LNCaP clone FGC (cell line): ENCODE data around the gene ATP13A3.
A peak's percentile ranks its signal among the peaks of the same experiment; 100 is the strongest.

Source experiments
- DNase-seq: peaks from one replicate; pipeline ENCODE4 v3.0.0-alpha.2; 2011; ENCODE audit warnings: low read depth
- H3K4me3 ChIP-seq: 2 replicates; pipeline ENCODE4 v1.5.1; 2011; ENCODE audit warnings: mild to moderate bottlenecking, low read depth, low read length, control low read depth
- CTCF ChIP-seq: IDR thresholded peaks from 2 replicates; pipeline ENCODE4 v1.5.1; 2012; ENCODE audit warnings: mild to moderate bottlenecking; ENCODE audit not compliant: control insufficient read depth, insufficient read depth; ENCODE audit errors: extremely low read depth

Gene ATP13A3

GRCh38 chr3:194489736-194490612 is 3.2 kb upstream of the ATP13A3 start:
- no peak overlapping the region for H3K4me3 ChIP-seq
- no peak for DNase-seq
- TF ChIP-seq CTCF: no peak

DNA sequence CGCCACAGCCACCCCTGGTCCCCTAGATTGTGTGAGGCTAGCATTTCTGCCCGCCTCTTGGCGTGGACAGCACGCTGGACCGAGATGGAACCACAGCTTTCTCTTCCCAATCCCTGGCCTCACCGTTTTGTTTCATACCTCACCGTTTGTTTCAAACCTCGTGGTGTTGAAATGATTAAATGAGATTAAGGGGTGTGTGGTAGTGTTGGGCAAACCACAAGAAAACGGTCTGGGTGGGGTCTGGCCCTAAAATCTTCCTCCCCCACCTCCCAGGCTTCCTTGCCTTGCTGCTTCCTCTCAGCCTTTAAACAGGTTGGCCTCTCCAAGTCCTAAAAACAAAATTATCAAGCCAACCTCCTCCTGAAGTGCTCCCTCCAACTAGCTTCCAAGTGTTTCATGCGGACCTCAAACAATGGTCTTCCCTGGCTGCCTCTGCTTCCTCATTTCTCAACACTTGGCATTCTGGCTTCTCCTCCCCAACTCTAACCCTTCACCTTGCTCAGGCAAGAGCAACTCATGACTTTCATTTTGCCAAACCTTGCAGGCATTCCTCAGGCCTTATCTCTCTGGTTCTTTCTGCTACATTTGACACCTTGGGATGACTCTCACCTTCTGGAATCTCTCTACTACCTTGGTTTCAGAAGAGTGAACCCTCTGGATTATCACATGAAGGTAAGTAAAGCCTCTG is 1.4 kb upstream of the ATP13A3 start:
- DNase-seq: no peak
- TF ChIP-seq CTCF: no peak
- H3K4me3 ChIP-seq: no peak overlapping the region

DNA sequence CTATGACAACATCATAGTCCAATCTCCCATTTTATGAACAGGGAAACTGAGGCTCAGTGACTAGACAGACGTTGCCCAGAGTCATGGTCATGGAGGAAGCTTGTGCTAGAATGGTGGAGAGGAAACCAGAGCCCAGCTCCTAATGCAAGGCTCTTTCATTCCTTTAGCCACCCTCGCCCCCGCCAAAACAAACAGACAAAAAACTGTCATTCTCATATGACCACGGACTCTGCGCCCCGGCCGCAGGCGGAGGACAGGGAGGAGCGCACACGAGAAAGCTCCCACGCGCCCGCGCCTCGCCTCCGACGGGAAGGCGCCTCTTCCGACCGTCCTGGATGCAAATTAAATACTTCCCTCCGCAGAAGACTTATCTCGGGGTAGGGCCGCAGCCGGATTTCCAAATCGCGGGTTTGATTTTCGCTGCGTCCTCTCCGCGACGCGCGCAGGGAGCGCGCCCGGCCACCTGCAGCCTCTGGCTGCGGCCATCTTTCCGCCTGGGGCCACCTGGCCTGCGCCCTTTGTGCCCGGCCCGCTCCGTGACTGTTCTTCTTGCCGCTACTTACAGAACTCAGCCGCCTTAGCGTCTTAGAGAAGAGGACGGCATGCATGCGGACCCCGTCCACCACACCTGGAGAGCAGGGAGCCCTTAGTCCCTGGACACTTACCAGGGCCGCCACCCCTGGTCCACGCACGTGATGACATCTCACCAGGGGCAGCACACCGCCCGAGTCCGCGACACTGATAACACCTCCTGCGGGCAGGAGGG is 670 bp upstream of the ATP13A3 start:
- TF ChIP-seq CTCF: no peak
- peak overlapping the region; percentile 48 for H3K4me3 ChIP-seq
- DNase-seq: no peak

GRCh38 chr3:194485881-194486539 is 792 bp downstream of the ATP13A3 start:
- no peak for DNase-seq
- H3K4me3 ChIP-seq: peak overlapping the region; percentile 81
- no peak for TF ChIP-seq CTCF

GRCh38 chr3:194485468-194485880 is 1.3 kb downstream of the ATP13A3 start:
- H3K4me3 ChIP-seq: peak overlapping the region; percentile 81
- DNase-seq: no peak
- TF ChIP-seq CTCF: no peak

- H3K4me3 ChIP-seq: no peak overlapping the region
- TF ChIP-seq CTCF: no peak
- no peak for DNase-seq
These were observed 2.2 kb downstream of the ATP13A3 start for GRCh38 chr3:194484614-194485013.
